BJ (cell line): ENCODE results near the gene CDKN2AIPNL. TPM values are rescaled to one million over a fixed set of nuclear protein-coding genes. Genes with fewer than 3 reads are reported as not detected.
A peak's percentile ranks its signal among the peaks of the same experiment; 100 is the strongest.

ENCODE experiments used
- CTCF ChIA-PET: fragments of 350-600 bp; formaldehyde crosslinking; extraction: SDS; loops from one replicate; lab custom pipeline; 2021; ENCODE audit warnings: antibody characterized with exemption, inconsistent platforms; lab: Yijun Ruan, JAX
- POLR2A ChIA-PET: fragments of 300-600 bp; sonication (Branson Sonifier 250); formaldehyde crosslinking; extraction: SDS; loops from one replicate; lab custom pipeline; 2021; ENCODE audit warnings: antibody characterized with exemption; lab: Charles Lee
- DNase-seq: peaks from one replicate; pipeline ENCODE4 v3.0.0-alpha.2; 2011; ENCODE audit warnings: low read depth
- H3K27me3 ChIP-seq: 2 replicates; pipeline ENCODE4 v1.6.0; 2011; ENCODE audit warnings: low read length; ENCODE audit not compliant: control insufficient read depth, insufficient read depth
- H3K36me3 ChIP-seq: 2 replicates; pipeline ENCODE4 v1.5.1; 2011; ENCODE audit warnings: low read length; ENCODE audit not compliant: control insufficient read depth, insufficient read depth
- H3K4me3 ChIP-seq: 2 replicates; pipeline ENCODE4 v1.5.1; 2011; ENCODE audit warnings: low read depth, mild to moderate bottlenecking, control low read depth, low read length
- polyA plus RNA-seq: library from polyadenylated mRNA; depleted of rRNA; stranded (reverse); fragments of >200 nt; gene quantifications from 2 replicates; pipeline ENCODE4 v1.2.3, GENCODE V29; 2011
- TF ChIP-seq, protein P1 (sequence below): IDR thresholded peaks from 2 replicates; pipeline ENCODE4 v1.5.1; 2011; ENCODE audit warnings: low read depth, mild to moderate bottlenecking, control low read depth, inconsistent platforms, low read length, moderate library complexity; ENCODE audit not compliant: insufficient read depth

The CDKN2AIPNL gene
- polyA plus RNA-seq, 1 experiment, result 10.5 TPM

DNA sequence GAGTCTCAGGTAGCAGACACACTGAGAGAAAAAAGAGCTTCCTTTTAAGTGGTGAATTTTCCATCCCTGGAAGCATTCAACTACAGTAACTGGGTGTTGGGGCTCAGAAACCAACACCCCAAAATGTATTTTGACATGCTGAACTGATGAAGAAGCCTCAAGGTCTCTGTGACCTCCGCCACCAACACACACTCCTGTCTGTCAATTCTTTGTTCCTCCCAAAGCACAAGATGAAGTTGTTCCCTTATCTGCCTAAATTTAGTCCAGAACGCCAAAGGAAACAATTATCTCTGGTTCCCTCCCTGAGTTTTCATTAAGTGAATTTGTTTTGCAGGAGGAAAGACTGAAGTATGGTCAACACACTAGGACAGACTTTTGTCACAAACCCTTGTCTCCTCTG lies 1.4 kb upstream of the CDKN2AIPNL start:
- TF ChIP-seq, protein P1, sequence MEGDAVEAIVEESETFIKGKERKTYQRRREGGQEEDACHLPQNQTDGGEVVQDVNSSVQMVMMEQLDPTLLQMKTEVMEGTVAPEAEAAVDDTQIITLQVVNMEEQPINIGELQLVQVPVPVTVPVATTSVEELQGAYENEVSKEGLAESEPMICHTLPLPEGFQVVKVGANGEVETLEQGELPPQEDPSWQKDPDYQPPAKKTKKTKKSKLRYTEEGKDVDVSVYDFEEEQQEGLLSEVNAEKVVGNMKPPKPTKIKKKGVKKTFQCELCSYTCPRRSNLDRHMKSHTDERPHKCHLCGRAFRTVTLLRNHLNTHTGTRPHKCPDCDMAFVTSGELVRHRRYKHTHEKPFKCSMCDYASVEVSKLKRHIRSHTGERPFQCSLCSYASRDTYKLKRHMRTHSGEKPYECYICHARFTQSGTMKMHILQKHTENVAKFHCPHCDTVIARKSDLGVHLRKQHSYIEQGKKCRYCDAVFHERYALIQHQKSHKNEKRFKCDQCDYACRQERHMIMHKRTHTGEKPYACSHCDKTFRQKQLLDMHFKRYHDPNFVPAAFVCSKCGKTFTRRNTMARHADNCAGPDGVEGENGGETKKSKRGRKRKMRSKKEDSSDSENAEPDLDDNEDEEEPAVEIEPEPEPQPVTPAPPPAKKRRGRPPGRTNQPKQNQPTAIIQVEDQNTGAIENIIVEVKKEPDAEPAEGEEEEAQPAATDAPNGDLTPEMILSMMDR, result no peak
- Histone ChIP-seq H3K36me3 (no peaks in the 10 kb centered on the region), H3K4me3 (no peak overlapping the region), H3K27me3 (no peaks in the 10 kb centered on the region)
- no peak for DNase-seq
- CTCF ChIA-PET, result interaction anchor here (1.3 to 4.6 kb wide), 6 partner anchors 16 to 174 kb away, joined by 3 to 28 read pairs (median 12); no protein-coding TSS in a partner anchor
- POLR2A ChIA-PET, result no interaction called here

DNA sequence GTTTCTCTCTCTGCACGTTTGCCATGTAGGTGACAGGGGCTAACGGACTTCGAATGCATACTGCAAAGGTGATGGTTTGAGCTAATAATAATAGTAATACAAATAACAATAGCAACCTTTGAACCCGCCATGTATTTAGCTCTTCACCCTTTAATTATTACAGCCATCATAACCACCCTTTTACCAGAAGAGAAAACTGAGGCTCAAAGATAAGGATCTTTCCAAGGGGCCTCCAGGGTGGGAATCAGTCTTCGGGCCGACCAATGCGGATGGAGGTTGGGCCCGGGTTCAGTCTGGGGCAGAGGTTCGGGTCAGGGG lies 494 bp downstream of the CDKN2AIPNL start:
- ChIA-PET POLR2A (no interaction called here), CTCF (interaction anchor here (0.6 to 4.6 kb wide), 29 partner anchors 11 to 176 kb away, joined by 3 to 28 read pairs (median 4); partner anchors contain the start of gene UBE2B)

DNA sequence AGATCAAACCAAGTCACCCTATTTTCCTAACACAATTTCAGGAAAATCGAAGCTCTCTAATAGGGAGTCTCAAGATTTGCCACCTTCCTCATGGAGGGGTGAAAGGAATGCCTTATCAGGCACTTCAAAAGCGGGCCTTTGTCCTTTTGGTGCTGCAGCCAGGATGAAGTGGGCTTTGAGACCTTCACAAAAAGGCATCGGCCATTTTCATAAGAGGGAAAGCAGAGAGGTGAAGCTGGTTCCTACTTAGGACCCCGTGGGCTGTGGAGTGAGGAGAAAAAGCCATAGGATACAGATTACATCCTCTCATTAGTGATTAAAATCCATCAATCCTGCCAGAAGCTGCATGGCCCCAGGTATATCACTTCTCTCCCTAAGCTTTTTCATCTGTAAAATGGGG lies 859 bp downstream of the CDKN2AIPNL start:
- DNase-seq, result no peak
- TF ChIP-seq, protein P1, result no peak
- CTCF ChIA-PET, result interaction anchor here (0.6 to 4.6 kb wide), 21 partner anchors 11 to 183 kb away, joined by 3 to 28 read pairs (median 5); no protein-coding TSS in a partner anchor
- Histone ChIP-seq H3K4me3 (peak overlapping the region; percentile 93), H3K36me3 (no peaks in the 10 kb centered on the region), H3K27me3 (no peaks in the 10 kb centered on the region)
- POLR2A ChIA-PET, result no interaction called here

More for the DNA sequence above, 494 bp downstream of the CDKN2AIPNL start:
- no peaks in the 10 kb centered on the region for H3K27me3 ChIP-seq
- no peaks in the 10 kb centered on the region for H3K36me3 ChIP-seq
- H3K4me3 ChIP-seq, result peak overlapping the region; percentile 93
- DNase-seq, result no peak
- TF ChIP-seq, protein P1, result no peak

DNA sequence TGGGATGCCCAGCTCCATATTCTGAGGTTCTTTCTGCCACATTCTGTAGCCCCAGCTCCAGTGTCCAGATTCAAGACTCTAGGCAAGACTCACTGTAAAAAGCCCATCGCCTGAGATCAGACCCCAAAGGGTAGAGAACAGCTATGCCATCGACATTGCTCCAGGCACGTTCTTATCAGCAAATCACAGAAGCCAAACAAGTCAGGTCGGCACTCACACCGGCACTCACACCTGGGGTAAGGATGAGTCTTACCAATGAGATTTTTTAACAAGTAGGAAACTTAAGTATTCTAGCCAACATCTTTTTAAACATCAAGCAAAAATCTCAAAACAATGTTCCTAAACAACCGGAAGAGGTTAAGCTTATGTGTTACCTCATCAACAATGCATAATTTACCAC lies 2.4 kb downstream of the CDKN2AIPNL start:
- Histone ChIP-seq H3K36me3 (no peaks in the 10 kb centered on the region), H3K4me3 (no peak overlapping the region), H3K27me3 (no peaks in the 10 kb centered on the region)
- no peak for DNase-seq
- ChIA-PET POLR2A (no interaction called here), CTCF (interaction anchor here (1.2 to 2.1 kb wide), 3 partner anchors 25 to 177 kb away, joined by 3 to 10 read pairs (median 3); no protein-coding TSS in a partner anchor)
- TF ChIP-seq, protein P1, result no peak

DNA sequence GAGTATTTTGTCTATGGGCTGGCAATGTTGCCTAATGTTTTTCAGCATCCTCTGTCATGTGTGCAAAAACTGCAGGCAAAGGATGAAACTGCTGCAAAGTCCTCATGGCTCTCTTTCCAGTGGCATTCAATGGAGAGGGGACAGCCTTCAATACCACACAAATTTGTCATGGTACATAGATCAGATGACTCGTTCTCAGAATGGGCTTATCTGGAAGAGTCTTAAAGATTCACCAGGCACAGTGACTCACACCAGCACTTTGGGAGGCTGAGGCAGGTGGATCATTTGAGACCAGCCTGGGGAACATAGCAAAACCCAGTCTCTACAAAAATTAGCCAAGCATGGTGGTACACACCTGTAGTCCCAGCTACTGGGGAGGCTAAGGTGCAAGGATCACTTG lies 5.3 kb downstream of the CDKN2AIPNL start:
- Histone ChIP-seq H3K27me3 (no peaks in the 10 kb centered on the region), H3K4me3 (no peak overlapping the region), H3K36me3 (no peaks in the 10 kb centered on the region)
- POLR2A ChIA-PET, result no interaction called here
- CTCF ChIA-PET, result interaction anchor here (1.0 to 1.4 kb wide), 2 partner anchors 10 to 181 kb away, joined by 3 to 4 read pairs; no protein-coding TSS in a partner anchor
- TF ChIP-seq, protein P1, result no peak
- DNase-seq, result no peak
